PC-3 (cell line): Measurements from ENCODE around the gene MED17. TPM values are rescaled to one million over a fixed set of nuclear protein-coding genes. Genes with fewer than 3 reads are reported as not detected.
A peak's percentile ranks its signal among the peaks of the same experiment; 100 is the strongest.

ENCODE experiments used
- ATAC-seq: fragments of 200-7000 bp; cut with Tn5 transposase; 2 replicates; pipeline ENCODE4 v1.9.1; 2020; ENCODE audit warnings: mild to moderate bottlenecking, moderate library complexity
- BruUV-seq: library from RNA; stranded (reverse); fragments of 400-500 nt; replicated peaks from 2 replicates; lab custom pipeline; 2021; lab: Mats Ljungman, UMichigan
- CTCF ChIA-PET: fragments of 300-600 bp; sonication (Branson Sonifier 250); formaldehyde crosslinking; loops from one replicate; lab custom pipeline; 2022; ENCODE audit warnings: antibody characterized with exemption; lab: Charles Lee
- POLR2A ChIA-PET: fragments of 300-600 bp; sonication (Branson Sonifier 250); formaldehyde crosslinking; loops from one replicate; lab custom pipeline; 2022; ENCODE audit warnings: antibody characterized with exemption; ENCODE audit not compliant: unreplicated experiment; lab: Charles Lee
- DNase-seq: peaks from one replicate; pipeline ENCODE4 v3.0.0-alpha.2; 2015
- H2AFZ ChIP-seq: fragments of 300-600 bp; sonication (generic); 2 replicates; pipeline ENCODE4 v1.6.0; 2016; ENCODE audit warnings: antibody characterized with exemption, low read length
- H3F3A ChIP-seq: fragments of 300-600 bp; sonication (generic); one replicate; pipeline ENCODE4 v1.6.0; 2017; ENCODE audit warnings: antibody characterized with exemption, low read length, control low read depth, mild to moderate bottlenecking; ENCODE audit not compliant: unreplicated experiment
- H3K27ac ChIP-seq: fragments of 300-600 bp; sonication (generic); 2 replicates; pipeline ENCODE4 v1.5.1; 2016; ENCODE audit warnings: mild to moderate bottlenecking, low read length
- H3K27me3 ChIP-seq: fragments of 300-600 bp; sonication (generic); 2 replicates; pipeline ENCODE4 v1.6.1; 2016; ENCODE audit warnings: low read length, mixed read lengths
- H3K36me3 ChIP-seq: fragments of 300-600 bp; sonication (generic); 2 replicates; pipeline ENCODE4 v1.6.1; 2016; ENCODE audit warnings: low read depth, mixed run types, low read length, mixed read lengths
- H3K4me1 ChIP-seq: fragments of 300-600 bp; sonication (generic); 2 replicates; pipeline ENCODE4 v1.5.1; 2016; ENCODE audit warnings: low read length; ENCODE audit not compliant: insufficient read depth
- H3K4me2 ChIP-seq: fragments of 300-600 bp; sonication (generic); 2 replicates; pipeline ENCODE4 v1.6.0; 2016; ENCODE audit warnings: low read length
- H3K4me3 ChIP-seq: fragments of 300-600 bp; sonication (generic); 2 replicates; pipeline ENCODE4 v1.5.1; 2016; ENCODE audit warnings: mild to moderate bottlenecking, low read length, mixed read lengths
- H3K79me2 ChIP-seq: fragments of 300-600 bp; sonication (generic); 2 replicates; pipeline ENCODE4 v1.6.1; 2017; ENCODE audit warnings: low read length, mixed read lengths
- H3K9ac ChIP-seq: fragments of 300-600 bp; sonication (generic); 2 replicates; pipeline ENCODE4 v1.6.0; 2016; ENCODE audit warnings: mild to moderate bottlenecking, low read length
- H3K9me2 ChIP-seq: fragments of 300-600 bp; sonication (generic); replicated peaks from 2 replicates; pipeline ENCODE4 v1.6.1; 2016; ENCODE audit warnings: mixed run types, low read length, mixed read lengths
- H3K9me3 ChIP-seq: fragments of 300-600 bp; sonication (generic); 2 replicates; pipeline ENCODE4 v1.6.1; 2016; ENCODE audit warnings: low read length, mixed read lengths
- H4K20me1 ChIP-seq: fragments of 300-600 bp; sonication (generic); 2 replicates; pipeline ENCODE4 v1.6.1; 2016; ENCODE audit warnings: low read length, mixed read lengths
- CTCF ChIP-seq: fragments of 300-600 bp; sonication (generic); conservative IDR thresholded peaks from 2 replicates; pipeline ENCODE4 v1.5.1; 2017; ENCODE audit warnings: antibody characterized with exemption, low read depth, mild to moderate bottlenecking, low read length
- EZH2 ChIP-seq: fragments of 300-600 bp; sonication (generic); IDR thresholded peaks from one replicate; pipeline ENCODE4 v1.6.1; 2017; ENCODE audit warnings: antibody characterized with exemption, mild to moderate bottlenecking, low read length; ENCODE audit not compliant: unreplicated experiment
- EZH2phosphoT487 ChIP-seq: fragments of 300-600 bp; sonication (generic); IDR thresholded peaks from 2 replicates; pipeline ENCODE4 v1.6.1; 2018; ENCODE audit warnings: mild to moderate bottlenecking, antibody characterized with exemption, low read length, borderline replicate concordance
- intact Hi-C: fragments of 100-400 bp; cut with micrococcal nuclease; formaldehyde crosslinking; loops from 2 replicates; pipeline ENCODE4 v1.9.0; 2023
- total RNA-seq: library from RNA; depleted of rRNA; stranded (reverse); fragments of >200 nt; gene quantifications from 2 replicates; pipeline ENCODE4 v1.2.3, GENCODE V29; 2014

Gene MED17
- total RNA-seq, 1 experiment from 2014 or later = 58.5 TPM

GRCh38 chr11:93735627-93736026 is 48.5 kb upstream of the MED17 start:
- no peak overlapping the region for H2AFZ ChIP-seq
- peaks cover 30% of the 10 kb centered on the region for H3K4me1 ChIP-seq
- H3K36me3 ChIP-seq = peaks cover 97% of the 10 kb centered on the region
- peaks cover 97% of the 10 kb centered on the region for H4K20me1 ChIP-seq
- DNase-seq (no peak), ATAC-seq (no peak)
- no peak overlapping the region for H3K9ac ChIP-seq
- peaks cover 72% of the 10 kb centered on the region for H3K79me2 ChIP-seq
- BruUV-seq = no TSS peak
- H3K27ac ChIP-seq = no peak overlapping the region
- intact Hi-C loops = no loop called here
- TF ChIP-seq EZH2 = no peak
- TF ChIP-seq CTCF = no peak
- no peak for TF ChIP-seq EZH2phosphoT487
- ChIA-PET CTCF (no interaction called here), POLR2A (no interaction called here)
- no peaks in the 10 kb centered on the region for H3K9me3 ChIP-seq
- 0 out of 2 replicates have a peak overlapping the region, but pooled peaks have one; percentile 96 for H3K4me3 ChIP-seq
- no peaks in the 10 kb centered on the region for H3K9me2 ChIP-seq
- no peaks in the 10 kb centered on the region for H3K27me3 ChIP-seq
- peak overlapping the region; percentile 95; the same call in 1 of the 2 replicates for H3K4me2 ChIP-seq
- peaks cover 76% of the 10 kb centered on the region for H3F3A ChIP-seq

- peaks cover 92% of the 10 kb centered on the region for H3K36me3 ChIP-seq
- TF ChIP-seq EZH2phosphoT487 (no peak), EZH2 (no peak), CTCF (no peak)
- H3K79me2 ChIP-seq = peaks cover 77% of the 10 kb centered on the region
- intact Hi-C loops = no loop called here
- H3K4me1 ChIP-seq = peaks cover 30% of the 10 kb centered on the region
- POLR2A ChIA-PET = no interaction called here
- ATAC-seq (no peak), DNase-seq (no peak)
- H3K4me2 ChIP-seq = peak overlapping the region; percentile 95
- no peak overlapping the region for H3K9ac ChIP-seq
- BruUV-seq = no TSS peak
- peaks cover 71% of the 10 kb centered on the region for H3F3A ChIP-seq
- no peaks in the 10 kb centered on the region for H3K27me3 ChIP-seq
- CTCF ChIA-PET = no interaction called here
- no peak overlapping the region for H2AFZ ChIP-seq
- H3K4me3 ChIP-seq = peak overlapping the region; percentile 96
- no peaks in the 10 kb centered on the region for H3K9me2 ChIP-seq
- H3K9me3 ChIP-seq = no peaks in the 10 kb centered on the region
- H3K27ac ChIP-seq = no peak overlapping the region
- H4K20me1 ChIP-seq = peaks cover 93% of the 10 kb centered on the region
Measured at GRCh38 chr11:93736129-93736528, 48.0 kb upstream of the MED17 start.

- peak; percentile 87 for DNase-seq
- no peaks in the 10 kb centered on the region for H3K9me3 ChIP-seq
- H3K4me2 ChIP-seq = peak overlapping the region; percentile 95
- H3F3A ChIP-seq = peaks cover 52% of the 10 kb centered on the region
- ATAC-seq = peak; percentile 10
- peaks cover 73% of the 10 kb centered on the region for H3K36me3 ChIP-seq
- intact Hi-C loops = no loop called here
- no peak for TF ChIP-seq EZH2
- no peak for TF ChIP-seq CTCF
- no peak for TF ChIP-seq EZH2phosphoT487
- no peak overlapping the region for H2AFZ ChIP-seq
- peak overlapping the region; percentile 75 for H3K27ac ChIP-seq
- CTCF ChIA-PET = interaction anchor here (0.6 kb wide), 2 partner anchors 95 to 502 kb away, joined by 3 read pairs; no protein-coding TSS in a partner anchor
- peaks cover 94% of the 10 kb centered on the region for H3K79me2 ChIP-seq
- POLR2A ChIA-PET = interaction anchor here (0.5 to 1.6 kb wide), 2 partner anchors 19 to 46 kb away, joined by 8 to 18 read pairs; partner anchors contain the start of gene MED17
- peaks cover 35% of the 10 kb centered on the region for H3K4me1 ChIP-seq
- H3K9me2 ChIP-seq = no peaks in the 10 kb centered on the region
- BruUV-seq = no TSS peak
- H4K20me1 ChIP-seq = peaks cover 74% of the 10 kb centered on the region
- peak overlapping the region; percentile 99 for H3K9ac ChIP-seq
- H3K4me3 ChIP-seq = peak overlapping the region; percentile 96
- no peaks in the 10 kb centered on the region for H3K27me3 ChIP-seq
Measured at GRCh38 chr11:93737904-93738612, 46.0 kb upstream of the MED17 start.
